ENCODE measurements around the gene USP30.

GRCh38 chr12:109120557-109120956 is 68.2 kb downstream of the USP30 start:
- TF ChIP-seq POLR2AphosphoS5 (IDR thresholded peaks at IDR 0.05; ENCODE audit: borderline replicate concordance, low read depth, low read length) (no peak), EZH2 (IDR thresholded peaks at IDR 0.05) (no peak), FOXP2 (optimal IDR thresholded peaks at IDR 0.05; ENCODE audit: control extremely low read depth, extremely low read length, insufficient read depth) (no peak)

Data from SK-N-MC (cell line).